Measurements from ENCODE around the gene BPIFB2. TPM values are rescaled to one million over a fixed set of nuclear protein-coding genes. Genes with fewer than 3 reads are reported as not detected.

The BPIFB2 gene
- polyA plus RNA-seq, 1 donor from 2014 or later: not detected

DNA sequence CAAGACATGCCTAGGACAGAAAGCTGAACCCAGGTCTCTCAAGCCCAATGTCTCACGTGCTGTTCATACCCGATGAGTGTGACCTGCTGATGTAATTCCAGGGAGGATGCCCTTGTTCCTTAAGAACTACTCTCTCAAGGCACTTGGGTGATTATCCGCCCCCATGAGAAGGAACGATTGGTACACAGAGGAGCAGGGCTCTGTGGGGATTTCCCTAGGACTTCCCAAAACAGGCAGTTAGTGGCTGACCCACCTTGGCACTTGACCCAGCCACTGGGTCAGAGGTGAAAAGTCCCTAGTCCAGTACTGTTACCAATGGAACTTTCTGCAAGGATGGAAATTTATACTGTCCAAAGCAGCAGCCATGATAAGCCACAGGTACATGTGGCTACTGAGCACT lies 14.8 kb downstream of the BPIFB2 start:
- Histone ChIP-seq H3K9me3 (ENCODE audit: low read length) (no peaks in the 10 kb centered on the region), H3K27ac (ENCODE audit: low read length) (no peak overlapping the region), H3K4me2 (ENCODE audit: low read length) (no peak overlapping the region), H3K79me2 (replicated peaks; ENCODE audit: insufficient read depth, low read length) (no peaks in the 10 kb centered on the region), H3F3A (ENCODE audit: insufficient read depth, low read length, poor library complexity, severe bottlenecking) (no peaks in the 10 kb centered on the region), H3K9me2 (ENCODE audit: insufficient read depth, low read length) (no peaks in the 10 kb centered on the region), H2AFZ (ENCODE audit: low read depth, low read length) (no peak overlapping the region), H3K4me3 (ENCODE audit: low read length) (no peak overlapping the region), H3K9ac (ENCODE audit: low read length) (no peak overlapping the region), H4K20me1 (ENCODE audit: insufficient read depth) (no peaks in the 10 kb centered on the region), H3K36me3 (ENCODE audit: insufficient read depth, low read length) (no peaks in the 10 kb centered on the region), H3K27me3 (ENCODE audit: insufficient read depth, low read depth, low read length) (no peaks in the 10 kb centered on the region)
- TF ChIP-seq SMC3 (conservative IDR thresholded peaks at IDR 0.05; ENCODE audit: poor library complexity) (no peak), TAF1 (IDR thresholded peaks at IDR 0.05; ENCODE audit: low read depth) (no peak), EZH2 (IDR thresholded peaks at IDR 0.05; ENCODE audit: borderline replicate concordance, insufficient read depth, low read length, poor library complexity, severe bottlenecking) (no peak), RAD21 (conservative IDR thresholded peaks at IDR 0.05) (no peak), MXI1 (conservative IDR thresholded peaks at IDR 0.05; ENCODE audit: poor library complexity, severe bottlenecking) (no peak), EP300 (conservative IDR thresholded peaks at IDR 0.05; ENCODE audit: poor library complexity, severe bottlenecking) (no peak), POLR2AphosphoS5 (IDR thresholded peaks at IDR 0.05) (no peak)
- TF ChIP-seq, protein P1, sequence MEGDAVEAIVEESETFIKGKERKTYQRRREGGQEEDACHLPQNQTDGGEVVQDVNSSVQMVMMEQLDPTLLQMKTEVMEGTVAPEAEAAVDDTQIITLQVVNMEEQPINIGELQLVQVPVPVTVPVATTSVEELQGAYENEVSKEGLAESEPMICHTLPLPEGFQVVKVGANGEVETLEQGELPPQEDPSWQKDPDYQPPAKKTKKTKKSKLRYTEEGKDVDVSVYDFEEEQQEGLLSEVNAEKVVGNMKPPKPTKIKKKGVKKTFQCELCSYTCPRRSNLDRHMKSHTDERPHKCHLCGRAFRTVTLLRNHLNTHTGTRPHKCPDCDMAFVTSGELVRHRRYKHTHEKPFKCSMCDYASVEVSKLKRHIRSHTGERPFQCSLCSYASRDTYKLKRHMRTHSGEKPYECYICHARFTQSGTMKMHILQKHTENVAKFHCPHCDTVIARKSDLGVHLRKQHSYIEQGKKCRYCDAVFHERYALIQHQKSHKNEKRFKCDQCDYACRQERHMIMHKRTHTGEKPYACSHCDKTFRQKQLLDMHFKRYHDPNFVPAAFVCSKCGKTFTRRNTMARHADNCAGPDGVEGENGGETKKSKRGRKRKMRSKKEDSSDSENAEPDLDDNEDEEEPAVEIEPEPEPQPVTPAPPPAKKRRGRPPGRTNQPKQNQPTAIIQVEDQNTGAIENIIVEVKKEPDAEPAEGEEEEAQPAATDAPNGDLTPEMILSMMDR (IDR thresholded peaks at IDR 0.05; ENCODE audit: poor library complexity, severe bottlenecking): no peak
- TF ChIP-seq, protein P2, sequence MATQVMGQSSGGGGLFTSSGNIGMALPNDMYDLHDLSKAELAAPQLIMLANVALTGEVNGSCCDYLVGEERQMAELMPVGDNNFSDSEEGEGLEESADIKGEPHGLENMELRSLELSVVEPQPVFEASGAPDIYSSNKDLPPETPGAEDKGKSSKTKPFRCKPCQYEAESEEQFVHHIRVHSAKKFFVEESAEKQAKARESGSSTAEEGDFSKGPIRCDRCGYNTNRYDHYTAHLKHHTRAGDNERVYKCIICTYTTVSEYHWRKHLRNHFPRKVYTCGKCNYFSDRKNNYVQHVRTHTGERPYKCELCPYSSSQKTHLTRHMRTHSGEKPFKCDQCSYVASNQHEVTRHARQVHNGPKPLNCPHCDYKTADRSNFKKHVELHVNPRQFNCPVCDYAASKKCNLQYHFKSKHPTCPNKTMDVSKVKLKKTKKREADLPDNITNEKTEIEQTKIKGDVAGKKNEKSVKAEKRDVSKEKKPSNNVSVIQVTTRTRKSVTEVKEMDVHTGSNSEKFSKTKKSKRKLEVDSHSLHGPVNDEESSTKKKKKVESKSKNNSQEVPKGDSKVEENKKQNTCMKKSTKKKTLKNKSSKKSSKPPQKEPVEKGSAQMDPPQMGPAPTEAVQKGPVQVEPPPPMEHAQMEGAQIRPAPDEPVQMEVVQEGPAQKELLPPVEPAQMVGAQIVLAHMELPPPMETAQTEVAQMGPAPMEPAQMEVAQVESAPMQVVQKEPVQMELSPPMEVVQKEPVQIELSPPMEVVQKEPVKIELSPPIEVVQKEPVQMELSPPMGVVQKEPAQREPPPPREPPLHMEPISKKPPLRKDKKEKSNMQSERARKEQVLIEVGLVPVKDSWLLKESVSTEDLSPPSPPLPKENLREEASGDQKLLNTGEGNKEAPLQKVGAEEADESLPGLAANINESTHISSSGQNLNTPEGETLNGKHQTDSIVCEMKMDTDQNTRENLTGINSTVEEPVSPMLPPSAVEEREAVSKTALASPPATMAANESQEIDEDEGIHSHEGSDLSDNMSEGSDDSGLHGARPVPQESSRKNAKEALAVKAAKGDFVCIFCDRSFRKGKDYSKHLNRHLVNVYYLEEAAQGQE (IDR thresholded peaks at IDR 0.05; ENCODE audit: borderline replicate concordance): no peak

DNA sequence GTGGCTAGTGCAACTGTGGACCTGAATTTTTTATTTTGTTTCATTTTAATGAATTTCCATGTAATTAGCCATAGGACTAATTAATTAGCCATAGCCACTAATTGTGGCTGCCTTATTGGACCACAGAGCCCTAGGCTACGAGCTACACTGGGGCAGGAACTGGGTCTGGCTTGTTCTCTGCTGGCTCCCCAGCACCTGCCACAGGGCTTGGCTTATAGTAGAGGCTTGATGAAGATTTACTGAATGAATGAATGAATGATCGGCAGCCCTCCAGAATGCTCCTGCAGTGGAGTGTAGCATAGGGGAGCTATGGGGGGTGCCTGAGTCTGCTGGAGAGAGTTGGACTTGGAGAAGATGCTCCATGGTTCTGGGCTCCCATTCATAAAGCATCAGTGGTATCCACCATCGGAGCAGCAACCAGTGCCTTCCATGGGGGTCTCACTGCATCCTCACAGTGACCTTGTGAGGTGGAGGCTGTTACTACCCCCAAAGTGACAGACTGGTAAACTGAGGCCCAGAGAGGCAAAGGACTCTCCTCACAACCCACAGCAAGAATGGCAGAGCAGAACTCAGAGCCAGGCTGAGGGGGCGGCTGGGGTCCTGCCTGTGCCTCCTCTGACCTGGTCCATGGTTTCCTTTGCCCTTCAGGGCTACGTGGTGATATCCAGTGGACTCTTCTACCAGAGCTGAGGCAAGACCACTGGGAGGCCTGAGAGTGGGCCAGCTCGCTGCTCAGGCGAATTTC lies 15.4 kb downstream of the BPIFB2 start:
- H3F3A ChIP-seq (ENCODE audit: insufficient read depth, low read length, poor library complexity, severe bottlenecking): no peaks in the 10 kb centered on the region
- H3K36me3 ChIP-seq (ENCODE audit: insufficient read depth, low read length): no peaks in the 10 kb centered on the region
- no peaks in the 10 kb centered on the region for H3K9me2 ChIP-seq (ENCODE audit: insufficient read depth, low read length)
- H3K79me2 ChIP-seq (replicated peaks; ENCODE audit: insufficient read depth, low read length): no peaks in the 10 kb centered on the region
- H3K9ac ChIP-seq (ENCODE audit: low read length): no peak overlapping the region
- no peaks in the 10 kb centered on the region for H3K27me3 ChIP-seq (ENCODE audit: insufficient read depth, low read depth, low read length)
- no peaks in the 10 kb centered on the region for H3K9me3 ChIP-seq (ENCODE audit: low read length)
- no peak overlapping the region for H3K27ac ChIP-seq (ENCODE audit: low read length)
- no peak overlapping the region for H3K4me3 ChIP-seq (ENCODE audit: low read length)
- no peak overlapping the region for H3K4me2 ChIP-seq (ENCODE audit: low read length)
- H4K20me1 ChIP-seq (ENCODE audit: insufficient read depth): no peaks in the 10 kb centered on the region
- no peak for TF ChIP-seq RAD21 (conservative IDR thresholded peaks at IDR 0.05)
- TF ChIP-seq POLR2AphosphoS5 (IDR thresholded peaks at IDR 0.05): no peak
- no peak for TF ChIP-seq SMC3 (conservative IDR thresholded peaks at IDR 0.05; ENCODE audit: poor library complexity)
- TF ChIP-seq EZH2 (IDR thresholded peaks at IDR 0.05; ENCODE audit: borderline replicate concordance, insufficient read depth, low read length, poor library complexity, severe bottlenecking): no peak
- TF ChIP-seq, protein P1 (IDR thresholded peaks at IDR 0.05; ENCODE audit: poor library complexity, severe bottlenecking): no peak
- no peak for TF ChIP-seq TAF1 (IDR thresholded peaks at IDR 0.05; ENCODE audit: low read depth)
- TF ChIP-seq EP300 (conservative IDR thresholded peaks at IDR 0.05; ENCODE audit: poor library complexity, severe bottlenecking): no peak
- no peak for TF ChIP-seq MXI1 (conservative IDR thresholded peaks at IDR 0.05; ENCODE audit: poor library complexity, severe bottlenecking)
- H2AFZ ChIP-seq (ENCODE audit: low read depth, low read length): no peak overlapping the region

Data from neural cell (in vitro differentiated cells).